Activated naive CD8-positive, alpha-beta T cell treated with anti-CD3 and anti-CD28 coated beads for 36 hours (primary cell): ENCODE data around the gene OR13J1. TPM values are rescaled to one million over a fixed set of nuclear protein-coding genes. Genes with fewer than 3 reads are reported as not detected.

Experiments used
- DNase-seq: peaks from one replicate; pipeline ENCODE4 v3.0.0; 2021
- H3K27ac Mint-ChIP-seq: one replicate; pipeline ENCODE4 v1.8.0; 2022; ENCODE audit warnings: mild to moderate bottlenecking, moderate library complexity, mixed read lengths
- H3K27me3 Mint-ChIP-seq: one replicate; pipeline ENCODE4 v1.8.0; 2022; ENCODE audit warnings: mild to moderate bottlenecking, mixed read lengths
- H3K36me3 Mint-ChIP-seq: one replicate; pipeline ENCODE4 v1.8.0; 2021; ENCODE audit warnings: mild to moderate bottlenecking, mixed read lengths
- H3K4me1 Mint-ChIP-seq: one replicate; pipeline ENCODE4 v1.8.0; 2021; ENCODE audit warnings: mixed read lengths
- H3K4me3 Mint-ChIP-seq: one replicate; pipeline ENCODE4 v1.8.0; 2022; ENCODE audit warnings: mild to moderate bottlenecking, moderate library complexity, mixed read lengths
- H3K9me3 Mint-ChIP-seq: one replicate; pipeline ENCODE4 v1.8.0; 2022; ENCODE audit warnings: mixed read lengths
- total RNA-seq, 2 experiments: library from RNA; stranded (reverse); gene quantifications; one replicate each; pipeline ENCODE4 v1.2.3, GENCODE V29; 2021

The OR13J1 gene
- total RNA-seq, 2 experiments from 2014 or later: not detected

GRCh38 chr9:35854091-35854762, 16.0 kb downstream of the OR13J1 start:
- H3K9me3 Mint-ChIP-seq: no peaks in the 10 kb centered on the region
- no peaks in the 10 kb centered on the region for H3K27me3 Mint-ChIP-seq
- H3K4me3 Mint-ChIP-seq: no peak overlapping the region
- no peaks in the 10 kb centered on the region for H3K4me1 Mint-ChIP-seq
- DNase-seq: no peak
- no peak overlapping the region for H3K27ac Mint-ChIP-seq
- no peaks in the 10 kb centered on the region for H3K36me3 Mint-ChIP-seq

DNA sequence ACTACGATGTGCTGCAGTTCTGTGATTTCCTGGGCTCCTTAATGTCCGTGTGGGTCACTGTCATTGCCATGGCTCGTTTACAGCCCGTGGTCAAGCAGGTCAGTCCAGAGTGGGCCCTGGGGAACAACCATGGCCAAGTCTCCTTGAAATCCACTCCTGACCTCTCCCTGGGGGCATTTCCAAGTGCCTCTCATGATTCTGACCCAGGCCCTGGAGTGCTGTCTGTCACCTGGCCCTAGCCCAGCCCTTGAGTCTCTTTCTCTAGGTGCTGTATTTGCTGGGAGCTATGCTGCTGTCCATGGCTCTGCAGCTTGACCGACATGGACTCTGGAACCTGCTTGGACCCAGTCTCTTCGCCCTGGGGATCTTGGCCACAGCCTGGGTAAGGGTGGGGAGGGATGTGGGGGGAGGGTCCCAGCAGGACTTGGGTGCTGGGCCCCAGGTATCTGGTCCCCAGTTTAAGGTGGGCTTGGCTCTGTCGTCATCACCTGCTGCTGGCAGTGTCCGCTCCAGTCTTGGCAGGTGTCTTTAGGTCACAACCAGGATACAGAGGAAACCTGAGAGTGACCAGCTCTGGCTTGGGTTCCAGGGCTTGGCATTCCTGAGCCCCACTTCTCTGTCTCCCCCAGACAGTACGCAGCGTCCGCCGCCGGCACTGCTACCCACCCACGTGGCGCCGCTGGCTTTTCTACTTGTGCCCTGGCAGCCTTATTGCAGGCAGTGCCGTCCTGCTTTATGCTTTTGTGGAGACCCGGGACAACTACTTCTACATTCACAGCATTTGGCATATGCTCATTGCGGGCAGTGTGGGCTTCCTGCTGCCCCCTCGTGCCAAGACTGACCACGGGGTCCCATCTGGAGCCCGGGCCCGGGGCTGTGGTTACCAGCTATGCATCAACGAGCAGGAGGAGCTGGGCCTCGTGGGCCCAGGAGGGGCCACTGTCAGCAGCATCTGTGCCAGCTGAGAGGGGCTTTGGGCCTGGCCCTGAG, 17.0 kb downstream of the OR13J1 start:
- Mint-ChIP-seq H3K4me3 (no peak overlapping the region), H3K36me3 (no peaks in the 10 kb centered on the region), H3K27me3 (no peaks in the 10 kb centered on the region), H3K9me3 (no peaks in the 10 kb centered on the region), H3K4me1 (peaks cover 3% of the 10 kb centered on the region), H3K27ac (no peak overlapping the region)
- DNase-seq: no peak

DNA sequence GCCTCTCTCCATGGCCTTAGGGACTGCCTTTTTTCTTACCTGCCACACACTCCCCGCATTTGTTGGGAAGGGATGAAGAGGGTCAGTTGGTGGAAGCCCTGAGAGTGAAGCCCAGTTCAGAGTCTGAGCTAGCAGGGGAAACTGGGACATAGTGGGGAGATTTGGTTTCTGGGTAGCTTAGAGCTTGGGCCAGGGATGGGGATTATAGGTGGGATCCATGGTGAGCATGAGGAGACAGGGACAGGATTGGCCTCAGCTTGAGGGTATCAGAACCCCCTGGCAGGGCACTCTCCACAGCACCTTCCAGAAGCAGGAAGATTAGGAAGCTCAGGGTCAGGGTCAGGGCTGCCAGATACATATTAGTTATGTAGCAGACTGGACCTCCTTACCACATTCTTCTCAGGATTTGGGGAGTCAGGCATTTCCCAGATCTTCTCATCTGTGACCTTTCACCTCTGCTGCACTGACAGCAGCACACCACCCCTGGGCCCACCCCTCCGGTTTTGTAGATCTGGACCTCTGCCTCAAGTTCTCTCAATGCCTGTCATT, 17.9 kb downstream of the OR13J1 start:
- Mint-ChIP-seq H3K27me3 (no peaks in the 10 kb centered on the region), H3K4me1 (peaks cover 10% of the 10 kb centered on the region), H3K36me3 (no peaks in the 10 kb centered on the region), H3K4me3 (no peak overlapping the region), H3K9me3 (no peaks in the 10 kb centered on the region), H3K27ac (no peak overlapping the region)
- DNase-seq: no peak

- Mint-ChIP-seq H3K27me3 (no peaks in the 10 kb centered on the region), H3K4me1 (peaks cover 28% of the 10 kb centered on the region), H3K27ac (no peak overlapping the region), H3K4me3 (no peak overlapping the region), H3K36me3 (no peaks in the 10 kb centered on the region), H3K9me3 (no peaks in the 10 kb centered on the region)
- DNase-seq: peak; percentile 45
Measured at GRCh38 chr9:35847792-35848572, 22.2 kb downstream of the OR13J1 start.

DNA sequence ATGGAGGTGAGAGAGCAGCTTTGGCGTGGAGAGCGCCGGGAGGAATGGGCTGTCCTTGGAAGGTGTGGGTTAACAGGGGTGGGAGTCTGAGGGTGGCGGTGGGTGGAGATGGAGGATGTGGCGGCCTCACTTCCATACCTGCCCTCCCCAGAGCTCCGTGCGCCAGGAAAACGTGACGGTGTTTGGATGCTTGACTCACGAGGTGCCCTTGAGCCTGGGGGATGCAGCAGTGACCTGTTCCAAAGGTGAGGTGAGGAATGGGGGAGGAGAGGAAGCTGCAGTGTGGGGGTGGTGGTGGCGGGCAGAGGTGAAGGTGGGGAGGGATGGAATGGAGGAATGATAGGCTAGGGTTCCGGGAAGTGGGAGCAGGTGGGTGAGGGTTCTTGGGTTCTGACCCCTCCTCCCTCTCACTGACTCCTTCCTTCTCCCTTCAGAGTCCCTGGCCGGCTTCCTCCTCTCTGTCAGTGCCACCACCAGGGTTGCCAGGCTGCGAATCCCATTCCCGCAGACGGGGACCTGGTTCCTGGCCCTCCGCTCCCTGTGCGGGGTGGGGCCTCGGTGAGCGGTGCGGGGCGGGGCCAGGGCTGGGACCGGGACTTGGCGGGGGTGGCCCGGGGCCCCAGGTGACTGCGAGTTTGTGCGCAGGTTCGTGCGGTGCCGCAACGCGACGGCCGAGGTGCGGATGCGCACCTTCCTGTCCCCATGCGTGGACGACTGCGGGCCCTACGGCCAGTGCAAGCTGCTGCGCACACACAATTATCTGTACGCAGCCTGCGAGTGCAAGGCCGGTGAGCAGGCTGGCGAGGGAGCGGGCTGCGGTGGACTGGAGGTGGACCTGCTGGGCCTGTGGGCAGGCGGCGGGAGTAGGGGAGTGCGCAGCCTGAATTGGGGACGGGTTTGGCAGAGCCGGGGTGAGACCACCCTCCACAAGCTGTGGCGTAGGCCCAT, 24.1 kb downstream of the OR13J1 start:
- Mint-ChIP-seq H3K27me3 (no peaks in the 10 kb centered on the region), H3K36me3 (no peaks in the 10 kb centered on the region), H3K9me3 (no peaks in the 10 kb centered on the region), H3K4me1 (peaks cover 28% of the 10 kb centered on the region), H3K4me3 (no peak overlapping the region), H3K27ac (peak overlapping the region; percentile 55)
- no peak for DNase-seq

GRCh38 chr9:35844628-35845270, 25.5 kb downstream of the OR13J1 start:
- DNase-seq: no peak
- no peaks in the 10 kb centered on the region for H3K27me3 Mint-ChIP-seq
- no peak overlapping the region for H3K4me3 Mint-ChIP-seq
- no peak overlapping the region for H3K27ac Mint-ChIP-seq
- H3K4me1 Mint-ChIP-seq: peaks cover 28% of the 10 kb centered on the region
- no peaks in the 10 kb centered on the region for H3K9me3 Mint-ChIP-seq
- no peaks in the 10 kb centered on the region for H3K36me3 Mint-ChIP-seq

GRCh38 chr9:35842795-35843194, 27.4 kb downstream of the OR13J1 start:
- Mint-ChIP-seq H3K27me3 (no peaks in the 10 kb centered on the region), H3K4me1 (peaks cover 21% of the 10 kb centered on the region), H3K36me3 (no peaks in the 10 kb centered on the region), H3K27ac (no peak overlapping the region), H3K9me3 (no peaks in the 10 kb centered on the region), H3K4me3 (no peak overlapping the region)
- DNase-seq: no peak

DNA sequence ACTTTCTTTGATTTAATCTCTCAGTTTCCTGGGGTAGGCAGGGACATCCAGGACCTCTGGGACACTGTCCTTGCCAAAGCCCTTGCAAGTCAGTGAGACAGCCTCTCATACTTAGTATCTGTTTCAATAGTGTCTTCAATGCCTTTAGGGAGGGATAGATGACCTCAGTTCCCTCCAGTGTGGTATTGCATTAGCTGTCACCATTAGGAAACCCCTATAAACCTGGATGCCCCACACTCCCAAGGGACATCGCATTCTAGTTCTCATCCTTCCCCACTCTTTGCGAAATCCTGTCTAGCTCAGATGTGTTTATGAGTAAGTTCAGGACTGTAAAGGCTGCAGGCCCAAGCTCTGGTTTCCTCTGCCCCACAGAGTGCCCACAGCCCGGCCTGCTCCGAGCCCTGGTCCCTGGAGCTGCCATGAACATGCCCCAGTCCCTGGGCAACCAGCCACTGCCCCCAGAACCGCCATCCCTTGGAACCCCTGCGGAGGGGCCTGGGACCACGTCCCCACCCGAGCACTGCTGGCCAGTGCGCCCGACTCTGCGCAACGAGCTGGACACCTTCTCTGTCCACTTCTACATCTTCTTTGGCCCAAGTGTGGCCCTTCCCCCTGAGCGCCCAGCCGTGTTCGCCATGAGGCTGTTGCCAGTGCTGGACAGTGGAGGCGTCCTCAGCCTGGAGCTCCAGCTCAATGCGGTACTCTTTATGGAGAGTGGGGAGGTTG, 28.0 kb downstream of the OR13J1 start:
- Mint-ChIP-seq H3K27ac (no peak overlapping the region), H3K4me3 (no peak overlapping the region), H3K27me3 (no peaks in the 10 kb centered on the region), H3K36me3 (no peaks in the 10 kb centered on the region), H3K4me1 (peaks cover 18% of the 10 kb centered on the region), H3K9me3 (no peaks in the 10 kb centered on the region)
- no peak for DNase-seq

DNA sequence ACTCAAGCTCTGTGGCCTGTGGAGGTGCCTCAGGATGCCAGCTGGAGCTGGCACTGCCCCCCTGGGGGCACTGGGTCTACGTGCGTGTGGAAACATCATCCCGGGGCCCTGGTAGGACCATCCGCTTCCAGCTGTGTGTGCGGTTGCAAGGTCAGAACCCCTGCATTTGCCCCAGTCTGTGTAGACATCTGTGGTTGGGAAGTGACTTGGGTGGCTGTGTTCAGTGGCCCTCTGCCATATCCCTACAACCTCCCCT, 28.6 kb downstream of the OR13J1 start:
- Mint-ChIP-seq H3K4me1 (peaks cover 18% of the 10 kb centered on the region), H3K36me3 (no peaks in the 10 kb centered on the region), H3K27ac (no peak overlapping the region), H3K27me3 (no peaks in the 10 kb centered on the region), H3K9me3 (no peaks in the 10 kb centered on the region), H3K4me3 (no peak overlapping the region)
- no peak for DNase-seq

DNA sequence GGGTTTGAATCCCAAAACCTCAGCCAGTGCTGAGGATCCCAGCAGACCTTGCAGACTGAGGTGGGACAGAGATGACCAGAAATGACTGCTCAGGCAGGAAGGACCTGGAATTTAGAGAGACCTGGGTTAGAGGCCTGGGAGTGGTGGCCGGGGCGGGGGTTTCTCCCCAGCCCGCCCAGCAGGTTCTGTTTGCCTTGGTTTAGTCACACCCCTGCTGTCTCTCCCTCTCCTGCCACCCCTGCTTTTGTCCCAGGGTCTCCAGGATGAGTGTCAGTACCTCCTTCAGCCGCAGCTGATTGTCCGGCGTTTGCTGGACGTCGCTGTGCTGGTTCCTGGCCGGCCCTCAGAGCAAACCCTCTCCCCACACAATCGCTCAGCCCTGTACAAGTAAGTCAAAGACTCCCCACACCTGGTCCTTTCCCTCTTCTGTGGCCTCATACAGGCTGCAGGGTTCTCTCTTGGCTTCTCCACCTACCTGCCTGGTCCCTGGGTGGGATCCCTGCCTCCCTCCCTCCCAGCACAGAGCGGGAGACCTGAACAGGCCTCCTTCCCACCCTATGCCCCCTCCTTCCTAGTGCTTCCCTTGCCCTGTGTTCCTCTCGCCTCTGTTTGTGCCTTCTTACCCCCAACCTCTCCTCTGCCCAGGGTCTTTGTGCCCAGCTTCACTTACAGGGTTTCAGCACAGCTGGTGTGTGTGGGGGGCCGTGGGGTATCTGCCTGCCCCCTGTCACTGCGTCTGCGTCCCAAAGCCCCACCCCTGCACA, 29.1 kb downstream of the OR13J1 start:
- H3K27me3 Mint-ChIP-seq: no peaks in the 10 kb centered on the region

GRCh38 chr9:35839926-35840325, 30.3 kb downstream of the OR13J1 start:
- Mint-ChIP-seq H3K27me3 (no peaks in the 10 kb centered on the region), H3K4me3 (no peak overlapping the region), H3K27ac (no peak overlapping the region), H3K9me3 (no peaks in the 10 kb centered on the region), H3K4me1 (peaks cover 7% of the 10 kb centered on the region), H3K36me3 (no peaks in the 10 kb centered on the region)
- DNase-seq: no peak

More for the DNA sequence above, 29.1 kb downstream of the OR13J1 start:
- DNase-seq: no peak
- no peak overlapping the region for H3K4me3 Mint-ChIP-seq
- H3K9me3 Mint-ChIP-seq: no peaks in the 10 kb centered on the region
- no peak overlapping the region for H3K27ac Mint-ChIP-seq
- peaks cover 18% of the 10 kb centered on the region for H3K4me1 Mint-ChIP-seq
- no peaks in the 10 kb centered on the region for H3K36me3 Mint-ChIP-seq

- Mint-ChIP-seq H3K27ac (no peak overlapping the region), H3K9me3 (no peaks in the 10 kb centered on the region), H3K36me3 (no peaks in the 10 kb centered on the region), H3K4me3 (no peak overlapping the region), H3K27me3 (no peaks in the 10 kb centered on the region), H3K4me1 (no peaks in the 10 kb centered on the region)
- DNase-seq: no peak
Measured at GRCh38 chr9:35836595-35836994, 33.6 kb downstream of the OR13J1 start.

DNA sequence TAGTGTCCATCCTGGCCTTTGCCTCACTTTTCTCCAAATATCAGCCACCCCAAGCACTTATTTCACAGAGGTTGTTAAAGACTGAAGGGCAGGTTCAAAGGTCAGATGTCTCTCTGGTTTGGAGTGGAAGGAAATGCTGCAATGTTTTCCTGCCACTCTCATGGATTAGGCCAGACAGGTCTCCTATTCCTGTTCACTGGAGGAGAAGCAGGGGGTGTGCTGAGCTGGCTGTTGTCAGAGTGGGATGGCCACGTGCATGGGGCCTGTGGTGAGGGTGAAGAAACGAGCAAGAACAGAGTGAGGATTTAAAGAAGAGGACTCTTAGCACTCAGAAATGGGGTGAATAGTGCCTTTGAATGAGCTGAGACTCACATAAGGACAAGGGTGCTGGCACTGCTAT, 34.4 kb downstream of the OR13J1 start:
- DNase-seq: no peak
- H3K4me1 Mint-ChIP-seq: peaks cover 2% of the 10 kb centered on the region
- no peaks in the 10 kb centered on the region for H3K9me3 Mint-ChIP-seq
- no peak overlapping the region for H3K27ac Mint-ChIP-seq
- no peak overlapping the region for H3K4me3 Mint-ChIP-seq
- H3K36me3 Mint-ChIP-seq: no peaks in the 10 kb centered on the region
- no peaks in the 10 kb centered on the region for H3K27me3 Mint-ChIP-seq
